Mesodermal cell (in vitro differentiated cells): ENCODE data around the gene CRELD1. TPM values are rescaled to one million over a fixed set of nuclear protein-coding genes. Genes with fewer than 3 reads are reported as not detected.
"Not testable (repeated sequence)": the region's sequence is repeated elsewhere in the genome, so short reads cannot be mapped to it uniquely, and the experiment has no call there.

Experiments used
- H3K27ac ChIP-seq: 2 replicates; pipeline ENCODE4 v1.7.0; 2013; ENCODE audit warnings: mild to moderate bottlenecking, low read depth, low read length, moderate library complexity; ENCODE audit not compliant: severe bottlenecking
- H3K36me3 ChIP-seq: 2 replicates; pipeline ENCODE4 v1.7.1; 2013; ENCODE audit warnings: mild to moderate bottlenecking, low read length, moderate library complexity; ENCODE audit not compliant: control insufficient read depth, insufficient read depth
- H3K4me1 ChIP-seq: one replicate; pipeline ENCODE4 v1.7.1; 2013; ENCODE audit warnings: mild to moderate bottlenecking, low read length; ENCODE audit not compliant: insufficient read depth, control insufficient read depth, poor library complexity, severe bottlenecking
- H3K4me3 ChIP-seq: 2 replicates; pipeline ENCODE4 v1.7.0; 2013; ENCODE audit warnings: low read length, control low read depth, mild to moderate bottlenecking; ENCODE audit not compliant: insufficient read depth, poor library complexity, severe bottlenecking; ENCODE audit errors: extremely low read depth
- H3K9me3 ChIP-seq: 2 replicates; pipeline ENCODE4 v1.7.1; 2013; ENCODE audit warnings: mild to moderate bottlenecking, low read length, moderate library complexity; ENCODE audit not compliant: control insufficient read depth
- WGBS, 2 experiments: methylation state at CpG; one replicate each; pipeline ENCODE4 v1.1.5; 2013; ENCODE audit warnings: missing lambda C conversion rate in 2 of 2; ENCODE audit not compliant: insufficient coverage in 2 of 2; 5-methylcytosine and 5-hydroxymethylcytosine counted together
- polyA plus RNA-seq, 2 experiments: library from polyadenylated mRNA; stranded (reverse); fragments of 50-300 nt; gene quantifications; one replicate each; pipeline ENCODE4 v1.2.3, GENCODE V29; 2013

Gene CRELD1, protein sequence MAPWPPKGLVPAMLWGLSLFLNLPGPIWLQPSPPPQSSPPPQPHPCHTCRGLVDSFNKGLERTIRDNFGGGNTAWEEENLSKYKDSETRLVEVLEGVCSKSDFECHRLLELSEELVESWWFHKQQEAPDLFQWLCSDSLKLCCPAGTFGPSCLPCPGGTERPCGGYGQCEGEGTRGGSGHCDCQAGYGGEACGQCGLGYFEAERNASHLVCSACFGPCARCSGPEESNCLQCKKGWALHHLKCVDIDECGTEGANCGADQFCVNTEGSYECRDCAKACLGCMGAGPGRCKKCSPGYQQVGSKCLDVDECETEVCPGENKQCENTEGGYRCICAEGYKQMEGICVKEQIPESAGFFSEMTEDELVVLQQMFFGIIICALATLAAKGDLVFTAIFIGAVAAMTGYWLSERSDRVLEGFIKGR
- 47.8 TPM for polyA plus RNA-seq (2013, experiment 1 of 2)
- polyA plus RNA-seq (2013, experiment 2 of 2) = 38.3 TPM

DNA sequence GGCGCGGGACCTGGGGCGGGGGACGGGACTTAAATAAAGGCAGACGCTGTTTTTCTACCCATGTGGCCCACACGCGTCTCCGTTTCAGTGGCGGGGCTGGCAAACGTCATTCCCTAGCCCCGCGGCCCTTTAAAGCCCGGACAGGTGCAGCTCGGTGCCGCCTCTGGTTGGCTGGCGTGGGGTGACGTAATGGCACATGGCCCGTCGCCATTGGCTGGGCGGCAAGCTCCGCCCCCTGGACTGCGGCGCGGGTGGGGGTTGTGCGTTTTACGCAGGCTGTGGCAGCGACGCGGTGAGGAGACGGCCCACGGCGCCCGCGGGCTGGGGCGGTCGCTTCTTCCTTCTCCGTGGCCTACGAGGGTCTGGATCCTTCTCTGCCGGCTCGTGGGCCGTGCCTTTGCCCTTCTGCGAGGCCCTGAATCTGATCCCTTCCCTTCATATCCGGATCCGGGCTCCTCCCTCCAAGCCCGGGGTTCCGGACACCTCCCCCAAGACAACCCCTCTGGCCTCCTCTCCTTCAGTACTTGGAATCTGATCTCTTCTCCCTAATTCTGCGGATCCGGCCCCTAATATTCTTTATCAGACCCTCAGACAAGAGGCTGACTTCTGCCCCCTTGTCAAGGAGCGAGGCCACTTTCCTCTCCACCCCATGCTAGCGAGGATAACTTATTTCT, at the start of gene CRELD1:
Gene CRELD1 (plus strand): TSS at position 274 of the 674 bp plus-strand sequence. CDS start 605 bp downstream, outside the sequence.
- H3K9me3 ChIP-seq = no peaks in the 10 kb centered on the region
- no peaks in the 10 kb centered on the region for H3K4me1 ChIP-seq
- peaks cover 37% of the 10 kb centered on the region for H3K36me3 ChIP-seq
- peak within 1 kb of the TSS; percentile 61 for H3K4me3 ChIP-seq
- 1 to 2% methylated on average over 40 to 49 of the region's 50 CpGs for WGBS, 2 experiments
- H3K27ac ChIP-seq = peak within 1 kb of the TSS; percentile 81

DNA sequence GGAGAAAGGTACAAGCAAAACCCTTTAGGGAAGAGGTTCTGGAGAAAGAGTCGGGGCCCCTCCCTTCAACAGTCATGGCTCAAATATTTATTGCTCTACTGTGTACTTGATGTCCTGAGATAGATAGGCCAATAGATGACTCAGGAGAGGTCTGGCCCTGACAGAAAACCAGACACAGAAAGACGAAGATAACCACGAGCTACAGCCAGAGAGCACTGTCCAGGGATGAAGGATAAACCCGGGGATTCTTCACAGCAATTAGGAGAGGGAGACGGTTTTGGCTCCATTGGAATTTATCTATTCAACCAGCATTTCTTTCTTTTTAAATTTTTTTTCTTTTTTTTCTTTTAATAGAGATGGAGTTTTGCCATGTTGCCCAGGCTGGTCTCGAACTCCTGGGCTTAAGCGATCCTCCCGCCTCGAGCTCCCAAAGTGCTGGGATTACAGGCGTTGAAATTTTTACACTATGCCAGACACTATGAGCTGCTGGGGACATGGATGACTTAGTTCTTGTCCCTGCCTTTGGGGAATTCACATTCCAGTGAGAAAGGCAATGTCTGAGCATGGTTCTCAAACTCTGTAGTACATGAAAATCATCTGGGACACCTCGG, 49.0 kb upstream of the CRELD1 start:
- Histone ChIP-seq H3K4me1 (peaks cover 2% of the 10 kb centered on the region), H3K36me3 (no peaks in the 10 kb centered on the region), H3K4me3 (no peak overlapping the region), H3K9me3 (no peaks in the 10 kb centered on the region), H3K27ac (peak overlapping the region; percentile 98)
- 43 to 55% methylated on average over 3 to 4 of the region's 11 CpGs for WGBS, 2 experiments

DNA sequence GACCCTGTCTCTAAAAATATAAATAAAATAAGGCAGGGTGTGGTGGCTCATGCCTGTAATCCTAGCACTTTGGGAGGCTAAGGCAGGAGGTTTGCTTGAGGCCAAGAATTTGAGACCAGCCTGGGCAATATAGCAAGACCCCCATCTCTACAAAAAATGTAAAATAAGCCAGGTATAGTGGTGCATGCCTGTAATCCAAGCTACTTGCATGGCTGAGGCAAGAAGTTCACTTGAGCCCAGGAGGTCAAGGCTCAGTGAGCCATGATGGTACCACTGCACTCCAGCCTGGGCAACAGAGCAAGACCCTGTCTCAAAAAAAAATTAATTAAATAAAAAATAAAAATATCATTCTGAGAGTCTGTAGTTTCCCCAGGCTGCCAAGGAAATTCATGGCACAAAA, 47.3 kb upstream of the CRELD1 start:
- Histone ChIP-seq H3K4me3 (no peak overlapping the region), H3K9me3 (no peaks in the 10 kb centered on the region), H3K4me1 (peaks cover 2% of the 10 kb centered on the region), H3K27ac (no peak overlapping the region), H3K36me3 (no peaks in the 10 kb centered on the region)

DNA sequence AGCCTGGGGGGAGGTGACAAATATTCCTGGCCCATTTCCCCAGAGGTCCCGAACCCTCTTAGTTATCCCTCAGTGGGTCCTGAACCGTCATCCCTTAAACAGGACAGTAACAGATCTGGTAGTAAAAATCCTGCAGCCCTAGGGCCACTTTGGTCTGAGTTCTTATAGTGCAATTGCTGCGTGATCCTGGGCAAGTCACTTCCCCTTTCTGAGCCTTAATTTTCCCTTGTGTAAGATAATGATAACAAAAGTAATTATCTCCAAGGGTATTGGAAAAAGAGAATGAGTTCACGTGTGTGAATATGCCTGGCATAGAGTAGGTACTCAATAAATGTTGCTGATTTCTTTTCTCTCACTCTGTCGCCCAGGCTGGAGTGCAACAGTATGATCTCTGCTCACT, 46.2 kb upstream of the CRELD1 start:
- 96 to 100% methylated on average over 2 to 4 of the region's 5 CpGs for WGBS, 2 experiments

DNA sequence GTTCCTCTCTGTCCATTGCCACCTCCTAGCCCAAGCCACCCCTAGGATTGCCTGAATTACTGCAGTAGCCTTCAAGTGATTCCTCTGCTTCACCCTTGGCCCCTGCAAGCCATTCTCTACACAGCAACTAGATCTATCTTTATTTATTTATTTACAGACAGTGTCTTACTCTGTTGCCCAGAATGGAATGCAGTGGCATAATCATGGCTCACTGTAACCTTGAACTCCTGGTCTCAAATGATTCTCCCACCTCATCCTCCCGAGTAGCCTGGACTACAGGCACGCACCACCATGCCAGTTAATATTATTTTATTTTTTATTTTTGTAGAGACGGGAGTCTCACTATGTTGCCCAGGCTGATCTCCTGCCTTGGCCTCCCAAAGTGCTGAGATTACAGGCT, 45.1 kb upstream of the CRELD1 start:
- Histone ChIP-seq H3K4me1 (no peaks in the 10 kb centered on the region), H3K4me3 (no peak overlapping the region), H3K36me3 (peaks cover 20% of the 10 kb centered on the region), H3K27ac (no peak overlapping the region), H3K9me3 (no peaks in the 10 kb centered on the region)
- WGBS, 2 experiments = 83 to 100% methylated on average over 1 of the region's 3 CpGs

More for the DNA sequence above, 46.2 kb upstream of the CRELD1 start:
- H3K36me3 ChIP-seq = peaks cover 9% of the 10 kb centered on the region
- H3K27ac ChIP-seq = no peak overlapping the region
- no peaks in the 10 kb centered on the region for H3K9me3 ChIP-seq
- no peak overlapping the region for H3K4me3 ChIP-seq
- H3K4me1 ChIP-seq = peaks cover 2% of the 10 kb centered on the region

DNA sequence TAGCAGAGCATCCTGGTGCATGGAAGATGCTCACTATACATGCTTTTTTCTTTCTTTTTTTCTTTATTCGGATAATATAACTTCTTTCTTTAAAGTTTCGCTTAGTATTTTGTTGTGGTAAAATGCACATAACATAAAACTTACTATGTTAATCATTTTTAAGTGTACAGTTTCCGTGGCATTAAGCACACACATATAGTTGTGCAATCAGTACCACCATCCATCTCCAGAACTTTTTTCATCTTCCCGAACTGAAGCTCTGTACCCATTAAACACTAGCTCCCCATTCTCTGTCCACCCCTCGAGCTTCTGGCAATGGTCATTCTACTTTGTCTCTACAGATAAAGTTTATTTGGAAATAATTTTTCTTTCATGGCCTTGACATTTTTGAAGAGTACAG, 44.2 kb upstream of the CRELD1 start:
- no peak overlapping the region for H3K27ac ChIP-seq
- 85 to 94% methylated on average over 2 of the region's 5 CpGs for WGBS, 2 experiments
- H3K9me3 ChIP-seq = no peaks in the 10 kb centered on the region
- H3K36me3 ChIP-seq = peaks cover 29% of the 10 kb centered on the region
- H3K4me1 ChIP-seq = no peaks in the 10 kb centered on the region
- H3K4me3 ChIP-seq = no peak overlapping the region

DNA sequence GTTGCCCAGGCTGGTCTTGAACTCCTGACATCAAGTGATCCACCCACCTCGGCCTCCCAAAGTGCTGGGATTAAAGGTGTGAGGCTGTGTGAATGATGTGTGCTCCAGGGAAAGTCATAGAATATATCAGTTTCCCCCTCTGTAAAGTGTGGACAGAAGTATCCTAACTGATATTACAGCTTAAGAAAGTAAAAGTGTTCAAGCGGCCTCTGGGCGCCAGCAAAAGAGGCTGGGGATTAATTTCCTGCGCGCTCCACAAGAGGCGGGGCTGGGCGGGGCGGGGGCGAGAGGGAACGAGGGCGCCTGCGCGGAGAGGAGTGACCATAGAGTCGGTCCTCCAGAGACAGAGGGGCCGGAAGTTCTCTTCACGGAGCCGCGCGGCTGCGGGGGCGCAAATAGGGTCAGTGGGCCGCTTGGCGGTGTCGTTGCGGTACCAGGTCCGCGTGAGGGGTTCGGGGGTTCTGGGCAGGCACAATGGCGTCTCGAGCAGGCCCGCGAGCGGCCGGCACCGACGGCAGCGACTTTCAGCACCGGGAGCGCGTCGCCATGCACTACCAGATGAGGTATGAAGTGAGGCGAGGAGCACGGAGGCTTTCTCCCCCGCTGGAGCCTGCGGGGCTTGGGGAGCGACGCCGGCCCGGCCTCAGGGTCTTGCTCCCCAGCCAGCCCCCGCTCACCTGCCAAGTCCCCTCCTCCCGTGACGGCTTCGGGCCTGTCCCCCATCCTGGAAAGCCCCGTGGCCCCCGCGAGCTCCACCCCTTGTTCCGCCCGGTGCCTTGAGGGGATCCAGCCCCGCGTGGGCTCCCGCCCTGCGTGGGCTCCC, 43.2 kb upstream of the CRELD1 start, which contains the start of gene JAGN1:
Gene JAGN1 (plus strand): TSS at position 362 of the 823 bp plus-strand sequence. CDS start 113 bp downstream, at position 475.
- Histone ChIP-seq H3K27ac (peak within 1 kb of the TSS; percentile 73), H3K36me3 (peaks cover 34% of the 10 kb centered on the region), H3K4me1 (no peaks in the 10 kb centered on the region), H3K9me3 (no peaks in the 10 kb centered on the region), H3K4me3 (peak within 1 kb of the TSS; percentile 100)
- 1 to 2% methylated on average over 35 to 53 of the region's 62 CpGs for WGBS, 2 experiments

DNA sequence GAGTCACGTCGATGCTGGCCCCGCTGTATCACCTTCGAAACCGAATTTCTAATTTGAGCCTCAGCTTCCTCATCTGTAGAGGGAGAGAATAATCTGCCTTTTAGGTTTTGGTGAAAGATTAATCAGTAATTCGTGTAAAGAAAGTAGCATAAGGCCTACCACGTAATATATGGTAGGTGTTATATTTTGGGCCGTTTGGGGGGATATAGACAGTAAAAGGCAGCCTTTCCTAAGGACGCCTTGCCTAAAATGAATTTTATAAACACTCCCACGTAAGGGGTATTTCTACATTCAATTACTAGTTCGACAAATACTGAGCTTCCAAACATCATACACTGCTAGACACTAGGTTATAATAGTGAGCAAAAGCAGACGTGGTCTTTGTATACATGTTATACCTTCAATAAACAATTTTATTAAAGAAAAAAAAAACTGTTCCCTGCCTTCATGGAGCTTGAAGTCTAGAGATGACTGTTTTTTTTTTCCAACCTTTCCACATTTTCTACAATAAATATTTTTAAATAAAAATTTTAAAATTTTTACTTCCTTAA, 42.5 kb upstream of the CRELD1 start:
- Histone ChIP-seq H3K4me3 (peak overlapping the region; percentile 100), H3K36me3 (peaks cover 36% of the 10 kb centered on the region), H3K9me3 (no peaks in the 10 kb centered on the region), H3K4me1 (no peaks in the 10 kb centered on the region), H3K27ac (peak overlapping the region; percentile 73)
- WGBS, 2 experiments = 0 to 8% methylated on average over 2 to 7 of the region's 12 CpGs

DNA sequence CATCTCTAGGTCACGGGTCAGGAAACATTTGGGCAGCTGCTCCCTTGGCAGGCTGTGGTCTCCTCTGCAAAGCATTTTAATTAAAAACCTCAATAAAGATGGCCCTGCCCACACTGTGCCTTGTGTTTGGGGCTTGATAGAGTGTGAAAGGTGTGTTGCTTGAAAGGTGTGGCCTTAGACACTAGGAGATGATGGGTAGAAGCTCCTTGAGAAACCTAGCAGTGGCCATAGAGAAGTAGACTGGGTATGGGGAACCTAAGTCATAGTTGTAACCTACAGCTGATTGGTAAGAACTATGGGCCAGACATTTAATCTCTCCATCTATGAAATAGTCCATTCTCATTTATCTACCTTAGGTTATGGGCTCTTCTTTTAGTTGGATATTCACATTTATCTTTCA, 39.9 kb upstream of the CRELD1 start:
- no peaks in the 10 kb centered on the region for H3K9me3 ChIP-seq
- 100% methylated on average over 1 of the region's 1 CpG; no CpG with 5 or more reads in 1 of the 2 experiments for WGBS, 2 experiments
- no peaks in the 10 kb centered on the region for H3K4me1 ChIP-seq
- H3K4me3 ChIP-seq = no peak overlapping the region
- no peak overlapping the region for H3K27ac ChIP-seq
- H3K36me3 ChIP-seq = peaks cover 36% of the 10 kb centered on the region

DNA sequence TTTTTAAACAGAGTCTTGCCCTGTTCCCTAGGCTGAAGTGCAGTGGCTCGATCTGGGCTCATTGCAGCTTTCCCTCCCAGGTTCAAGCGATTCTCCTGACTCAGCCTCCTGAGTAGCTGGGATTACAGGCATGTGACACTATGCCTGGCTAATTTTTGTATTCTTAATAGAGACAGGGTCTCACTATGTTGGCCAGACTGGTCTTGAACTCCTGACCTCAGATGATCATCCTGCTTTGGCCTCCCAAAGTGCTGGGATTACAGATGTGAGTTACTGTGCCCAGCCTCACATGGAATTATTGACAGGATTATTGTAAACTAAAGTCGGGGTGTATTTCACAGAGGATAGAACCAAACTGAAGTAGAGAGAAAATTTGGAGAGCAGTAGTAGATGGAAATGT, 37.9 kb upstream of the CRELD1 start:
- not testable (repeated sequence) for H3K4me3 ChIP-seq, H3K9me3 ChIP-seq, H3K4me1 ChIP-seq, H3K27ac ChIP-seq
- peaks cover 36% of the 10 kb centered on the region for H3K36me3 ChIP-seq
- 89 to 93% methylated on average over 2 to 3 of the region's 3 CpGs for WGBS, 2 experiments
